NCI-H2227 treated with DMSO at 0.1 percent for 48 hours (cell line): ENCODE results near the gene POLE.
"Not testable (repeated sequence)": the region's sequence is repeated elsewhere in the genome, so short reads cannot be mapped to it uniquely, and the experiment has no call there.

Experiments
- DNase-seq: peaks from one replicate; lab custom pipeline; 2025; lab: John Stamatoyannopoulos, UW

Gene POLE

DNA sequence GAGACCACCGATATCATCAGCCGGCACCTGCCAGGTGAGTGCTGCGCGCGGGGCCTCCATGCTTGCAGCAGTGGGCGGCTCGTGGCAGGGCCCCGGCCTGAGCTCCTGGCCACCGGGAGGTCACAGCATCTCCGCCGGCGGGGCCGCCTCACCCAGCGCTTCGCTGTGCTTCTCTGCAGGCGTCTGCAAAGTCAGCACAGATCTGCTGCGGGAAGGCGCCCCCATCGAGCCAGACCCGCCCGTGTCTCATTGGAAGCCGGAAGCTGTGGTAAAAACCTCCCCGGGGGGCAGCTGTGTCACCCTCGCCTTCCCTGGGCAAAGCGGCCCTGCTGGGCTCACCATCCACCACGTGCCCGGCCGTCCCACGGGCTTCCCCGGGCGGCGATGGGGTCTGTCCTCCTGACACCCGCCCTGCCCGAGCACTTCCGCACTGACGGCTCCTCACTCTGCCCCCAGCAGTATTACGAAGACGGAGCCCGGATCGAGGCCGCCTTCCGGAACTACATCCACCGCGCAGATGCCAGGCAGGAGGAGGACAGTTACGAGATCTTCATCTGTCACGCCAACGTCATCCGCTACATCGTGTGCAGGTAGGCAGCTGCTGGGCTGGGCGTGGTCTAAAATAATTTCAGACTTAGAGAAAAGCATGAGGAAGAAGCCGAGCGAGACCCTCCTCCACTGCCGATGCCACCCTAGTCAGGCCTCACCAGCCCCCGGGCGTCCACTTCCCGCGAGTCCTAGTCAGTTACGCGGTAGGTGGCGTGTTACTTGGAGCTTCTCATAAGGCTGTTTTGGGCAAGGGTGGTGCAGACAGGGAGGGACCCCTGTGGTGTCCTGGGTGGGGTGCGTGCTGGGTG is 30.6 kb upstream of the POLE start:
- DNase-seq: no peak

DNA sequence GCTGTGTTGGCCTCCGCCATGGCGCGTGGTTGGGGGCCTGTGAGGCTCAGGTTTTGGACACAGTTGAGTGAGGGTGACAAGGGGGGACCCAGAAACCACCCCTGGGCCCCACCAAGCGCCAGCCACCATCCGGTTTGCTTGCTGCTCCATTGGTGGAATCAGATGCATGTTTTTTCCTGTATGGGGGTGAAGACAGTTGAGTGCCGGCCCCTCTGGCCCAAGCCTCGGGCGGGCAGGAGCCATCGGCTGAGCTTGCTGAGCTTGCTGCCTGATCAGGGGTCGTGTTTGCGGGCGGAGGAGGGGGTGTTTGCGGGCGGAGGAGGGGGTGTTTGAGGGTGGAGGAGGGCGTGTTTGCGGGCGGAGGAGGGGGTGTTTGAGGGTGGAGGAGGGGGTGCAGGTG is 29.9 kb upstream of the POLE start:
- no peak for DNase-seq

DNA sequence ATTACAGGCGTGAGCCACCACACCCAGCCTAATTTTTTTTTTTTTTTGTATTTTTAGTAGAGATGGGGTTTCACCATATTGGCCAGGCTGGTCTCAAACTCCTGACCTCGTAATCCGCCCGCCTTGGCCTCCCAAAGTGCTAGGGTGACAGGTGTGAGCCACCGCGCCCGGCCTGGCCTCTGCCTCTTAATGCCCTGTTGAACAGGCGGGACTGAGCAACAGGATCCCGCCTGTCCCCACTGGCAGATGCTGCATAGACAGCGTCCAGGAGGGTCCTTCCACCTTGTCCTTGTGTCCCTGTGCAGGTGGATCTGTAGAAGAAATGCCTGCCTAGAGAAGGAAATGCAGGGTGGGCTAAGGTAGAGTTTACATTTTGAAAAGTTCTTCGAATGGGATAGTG is 29.2 kb upstream of the POLE start:
- DNase-seq: no peak

DNA sequence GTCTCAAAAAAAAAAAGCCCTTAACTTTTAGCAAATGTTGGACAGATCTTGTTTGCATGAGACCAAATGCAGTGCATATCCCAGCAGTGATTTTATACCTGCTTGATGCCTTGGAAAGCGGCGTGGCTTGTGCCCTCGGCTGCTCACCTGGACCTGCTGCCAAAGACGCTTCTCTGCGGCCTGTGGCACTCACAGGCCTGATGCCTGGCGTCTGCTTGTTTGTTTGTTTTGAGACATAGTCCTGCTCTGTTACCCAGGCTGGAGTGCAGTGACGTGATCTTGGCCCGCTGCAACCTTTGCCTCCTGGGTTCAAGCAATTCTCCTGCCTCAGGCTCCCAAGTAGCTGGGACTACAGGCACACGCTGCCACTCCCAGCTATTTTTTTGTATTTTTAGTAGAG is 28.7 kb upstream of the POLE start:
- no peak for DNase-seq

DNA sequence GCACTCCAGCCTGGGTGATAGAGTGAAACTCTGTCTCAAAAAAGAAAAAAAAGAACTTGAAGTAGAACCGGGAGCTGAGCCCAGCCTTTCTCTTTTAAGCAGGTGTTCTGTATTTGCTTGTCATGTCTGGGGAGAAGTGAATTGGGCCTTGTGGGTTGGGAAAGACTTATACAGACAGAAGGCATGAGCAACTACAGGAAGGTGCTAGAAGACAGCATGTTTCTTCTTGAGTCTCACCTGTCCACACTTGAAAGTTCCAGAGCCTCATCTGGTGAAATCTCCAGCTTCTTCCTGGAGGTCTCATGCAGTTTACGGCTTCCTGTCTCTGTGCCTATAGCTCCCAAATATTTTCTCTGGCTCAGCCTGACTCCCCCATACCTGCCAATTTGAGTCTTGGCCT is 26.0 kb upstream of the POLE start:
- DNase-seq: no peak

DNA sequence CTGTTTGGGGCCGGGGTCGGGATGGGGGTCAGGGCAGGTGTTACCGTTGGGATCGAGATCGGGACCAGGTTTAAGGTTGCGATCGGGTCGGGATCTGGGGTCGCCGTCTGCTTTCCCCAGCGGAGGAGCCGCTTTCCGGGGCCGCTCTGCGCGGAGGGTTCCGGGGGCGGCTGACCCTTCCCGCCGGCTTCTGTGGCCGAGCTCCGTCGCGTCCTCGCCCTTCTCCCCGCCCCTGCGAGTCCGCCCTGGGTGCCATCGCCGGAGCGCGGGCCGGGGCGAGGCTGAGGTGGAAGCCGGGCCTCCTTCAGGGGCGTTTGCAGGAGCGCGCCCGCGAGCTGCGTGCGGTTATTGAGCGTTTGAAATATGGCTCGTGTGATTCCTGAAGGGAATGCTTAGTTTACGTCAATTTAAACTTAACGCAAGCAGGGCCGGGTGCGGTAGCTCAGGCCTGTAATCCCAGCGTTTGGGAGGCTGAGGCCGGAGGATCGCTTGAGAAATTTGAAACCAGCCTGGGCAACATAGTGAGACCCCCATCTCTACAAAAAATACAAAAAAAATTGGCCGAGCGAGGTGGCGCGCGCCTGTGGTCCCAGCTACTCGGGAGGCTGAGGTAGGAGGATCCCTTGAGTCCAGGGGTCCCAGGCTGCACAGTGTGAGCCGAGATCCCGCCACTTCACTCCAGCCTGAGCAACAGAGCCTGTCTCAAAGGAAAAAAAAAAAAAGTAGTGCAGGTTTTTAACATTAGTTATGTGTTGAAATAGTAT is 24.1 kb upstream of the POLE start:
- DNase-seq: no peak

DNA sequence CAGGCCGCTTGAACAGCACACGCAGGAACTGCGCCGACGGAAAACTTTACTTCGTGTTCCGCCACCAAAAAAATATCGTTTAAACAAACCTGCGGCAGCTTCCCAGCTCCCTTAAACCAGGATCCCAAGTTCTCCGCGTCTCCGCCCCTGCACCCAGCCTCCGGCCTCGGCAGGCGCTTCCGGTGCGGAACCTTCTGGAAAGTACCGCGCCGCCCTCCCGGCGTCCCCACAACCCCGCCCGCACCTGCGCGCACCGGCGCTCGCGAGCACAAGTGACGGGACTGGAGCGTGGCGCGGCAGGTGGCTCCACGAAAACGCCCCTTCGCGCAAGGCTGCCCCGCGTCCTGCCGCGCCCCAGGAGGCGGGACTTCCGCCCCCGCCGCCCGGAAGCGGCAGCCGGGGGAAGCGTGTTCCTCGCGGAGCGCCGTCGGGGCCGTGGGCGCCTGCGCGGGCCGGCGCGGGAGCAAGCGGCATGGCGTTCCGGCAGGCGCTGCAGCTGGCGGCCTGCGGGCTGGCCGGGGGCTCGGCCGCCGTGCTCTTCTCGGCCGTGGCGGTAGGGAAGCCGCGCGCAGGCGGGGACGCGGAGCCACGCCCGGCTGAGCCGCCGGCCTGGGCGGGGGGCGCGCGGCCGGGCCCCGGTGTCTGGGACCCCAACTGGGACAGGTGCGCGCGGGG is 23.4 kb upstream of the POLE start, which contains the start of gene PGAM5:
PGAM5 (plus strand) TSS at position 438 of the 675 bp plus-strand sequence; CDS start at position 473, 35 bp downstream.
- DNase-seq: peak; percentile 88

DNA sequence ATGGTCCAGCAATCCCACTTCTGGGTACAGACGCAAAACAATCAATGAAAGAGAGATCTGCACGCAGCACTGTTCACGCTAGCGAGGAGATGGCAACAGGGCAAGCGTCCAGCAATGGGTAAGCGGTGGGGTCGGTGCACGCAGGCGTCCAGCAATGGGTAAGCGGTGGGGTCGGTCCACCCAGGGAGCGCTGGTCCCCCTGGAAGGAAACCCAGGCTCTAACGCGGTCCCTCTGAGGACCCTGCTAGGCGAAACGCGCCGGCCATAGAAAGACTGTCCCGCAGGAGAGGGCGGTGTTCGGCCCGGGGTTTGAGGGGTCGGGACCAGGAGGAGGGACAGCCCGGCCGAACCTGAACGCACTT is 22.9 kb upstream of the POLE start:
- no peak for DNase-seq

DNA sequence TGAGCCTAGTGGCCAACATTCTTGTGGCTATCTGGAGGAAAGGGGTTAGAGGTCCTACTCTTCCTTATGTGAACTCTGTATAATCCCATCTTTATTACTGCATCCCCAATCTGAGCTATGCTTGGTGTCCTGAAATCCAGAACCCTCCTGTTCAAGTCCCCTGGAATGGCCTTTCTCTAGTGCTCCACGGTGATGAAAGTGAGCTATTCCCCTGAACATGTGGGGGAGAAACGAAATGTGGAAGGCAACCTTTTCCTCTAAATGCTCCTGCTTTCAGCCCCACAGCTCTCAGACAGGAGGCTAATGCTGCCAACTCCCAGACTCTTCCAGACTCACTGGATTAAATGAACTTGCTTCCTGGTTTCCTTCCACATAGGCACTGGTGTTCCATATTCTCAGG is 21.0 kb upstream of the POLE start:
- no peak for DNase-seq

DNA sequence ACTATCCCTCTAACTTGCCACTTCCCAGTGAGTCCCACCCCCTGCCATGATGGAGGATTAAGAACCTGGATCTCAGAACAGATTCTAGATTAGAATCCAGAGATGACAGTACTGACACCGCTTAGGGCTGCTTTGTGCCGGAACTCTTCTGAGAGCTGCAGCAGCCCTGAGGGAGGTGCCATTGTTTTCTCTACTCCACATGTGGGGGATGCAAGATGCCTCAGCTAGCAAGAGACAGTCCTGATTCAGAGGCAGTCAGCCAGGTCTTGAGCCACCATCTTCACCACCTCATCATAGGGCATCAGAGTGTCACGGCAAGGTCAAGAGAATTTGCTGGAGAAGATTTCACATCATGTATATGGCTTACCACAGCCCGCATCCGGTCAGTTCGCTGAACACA is 20.1 kb upstream of the POLE start:
- no peak for DNase-seq

DNA sequence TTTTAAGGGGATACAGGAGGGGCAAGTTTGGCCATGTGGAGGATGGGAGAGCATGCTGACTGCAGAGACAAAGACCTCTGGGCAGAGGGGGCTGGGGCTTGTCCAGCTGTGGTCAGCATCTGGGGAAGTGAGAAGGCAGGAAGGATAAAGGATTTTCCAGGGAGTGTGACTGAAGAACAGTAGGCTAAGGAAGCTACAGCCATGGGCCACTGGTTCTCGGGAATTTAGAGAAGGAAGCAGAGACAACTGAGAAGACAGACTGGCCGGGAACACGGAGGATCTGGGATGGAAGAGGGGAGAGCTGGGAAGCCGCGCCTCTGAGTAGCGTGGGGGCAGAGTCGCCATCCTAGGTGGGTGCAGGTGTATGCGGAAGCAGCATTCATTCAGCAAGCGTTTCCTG is 16.5 kb upstream of the POLE start:
- DNase-seq: no peak

DNA sequence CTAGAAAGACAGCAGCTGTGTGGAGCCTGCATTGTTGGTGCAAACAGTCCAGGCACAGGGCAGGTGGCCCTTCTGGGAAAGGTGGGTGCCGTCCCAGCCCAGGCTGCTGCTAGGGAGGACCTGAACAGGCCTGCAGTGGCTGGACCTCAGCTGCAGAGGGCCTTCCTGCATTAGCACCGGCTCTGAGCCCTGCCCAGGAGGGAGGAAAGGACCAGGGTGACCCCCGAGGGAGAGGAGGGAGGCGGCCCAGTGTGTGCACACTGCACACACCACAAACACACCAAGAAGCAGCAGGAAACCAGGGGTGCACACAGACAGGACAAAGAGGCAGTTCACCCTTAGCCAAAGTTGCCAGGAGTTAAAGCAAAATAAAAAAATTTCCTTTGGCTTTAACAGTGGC is 15.5 kb upstream of the POLE start:
- no peak for DNase-seq

DNA sequence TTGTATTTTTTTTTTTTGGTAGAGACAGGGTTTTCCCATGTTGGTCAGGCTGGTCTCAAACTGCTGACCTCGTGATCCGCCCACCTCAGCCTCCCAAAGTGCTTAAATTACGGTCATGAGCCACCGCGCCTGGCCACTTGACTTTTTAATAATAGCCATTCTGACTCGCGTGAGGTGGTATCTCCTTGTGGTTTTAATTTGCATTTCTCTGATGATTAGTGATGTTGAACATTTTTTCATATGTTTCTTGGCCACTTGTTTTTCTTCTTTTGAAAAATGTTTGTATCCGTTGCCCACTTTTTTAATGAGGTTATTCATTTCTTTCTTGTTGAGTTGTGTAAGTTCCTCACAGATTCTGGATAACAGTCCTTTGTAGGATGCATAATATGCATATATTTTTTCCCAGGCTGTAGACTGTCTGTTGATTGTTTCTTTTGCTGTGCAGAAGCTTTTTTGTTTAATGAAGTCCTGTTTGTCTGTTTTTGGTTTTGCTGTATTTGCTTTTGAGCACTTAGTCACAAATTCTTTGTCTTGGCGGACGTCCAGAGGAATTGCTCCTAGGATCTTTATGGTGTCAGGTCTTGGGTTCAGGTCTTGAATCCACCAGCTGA is 13.2 kb upstream of the POLE start:
- DNase-seq: no peak

DNA sequence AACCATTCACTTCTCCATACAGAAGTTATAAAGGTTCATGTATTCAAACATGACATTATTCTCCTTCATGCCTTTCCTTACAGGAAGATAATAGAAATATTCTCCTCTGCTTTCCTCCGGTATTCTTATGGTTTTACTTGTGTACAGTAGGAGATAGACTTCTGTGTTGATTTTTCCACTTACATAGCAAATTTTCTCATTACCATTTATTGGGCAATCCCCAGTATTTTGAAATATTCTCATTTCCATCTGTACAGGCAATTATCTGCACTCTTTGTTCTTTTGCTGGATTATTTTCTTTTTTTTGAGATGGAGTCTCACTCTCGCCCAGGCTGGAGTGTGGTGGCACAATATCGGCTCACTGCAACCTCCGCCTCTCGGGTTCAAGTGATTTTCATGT is 11.2 kb upstream of the POLE start:
- DNase-seq: no peak

DNA sequence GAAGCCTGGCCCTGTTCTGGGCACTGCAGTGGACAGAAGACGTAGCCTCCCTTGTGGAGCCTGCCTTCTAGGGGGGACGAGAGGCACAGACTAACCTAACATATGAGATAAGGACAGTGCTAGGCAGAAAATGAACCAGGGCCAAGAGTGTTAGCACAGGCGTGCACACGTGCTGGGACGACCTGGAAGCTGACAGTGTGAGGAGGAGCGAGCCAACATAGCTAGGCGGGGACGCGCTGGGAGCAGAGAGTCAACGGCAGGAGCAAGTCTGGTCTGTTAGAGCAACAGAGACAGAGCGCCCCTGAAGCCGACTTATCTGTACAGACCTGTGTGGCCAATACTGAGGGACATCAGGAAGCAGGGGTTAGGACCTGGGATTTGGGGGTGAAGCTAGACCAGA is 8.3 kb upstream of the POLE start:
- DNase-seq: no peak

DNA sequence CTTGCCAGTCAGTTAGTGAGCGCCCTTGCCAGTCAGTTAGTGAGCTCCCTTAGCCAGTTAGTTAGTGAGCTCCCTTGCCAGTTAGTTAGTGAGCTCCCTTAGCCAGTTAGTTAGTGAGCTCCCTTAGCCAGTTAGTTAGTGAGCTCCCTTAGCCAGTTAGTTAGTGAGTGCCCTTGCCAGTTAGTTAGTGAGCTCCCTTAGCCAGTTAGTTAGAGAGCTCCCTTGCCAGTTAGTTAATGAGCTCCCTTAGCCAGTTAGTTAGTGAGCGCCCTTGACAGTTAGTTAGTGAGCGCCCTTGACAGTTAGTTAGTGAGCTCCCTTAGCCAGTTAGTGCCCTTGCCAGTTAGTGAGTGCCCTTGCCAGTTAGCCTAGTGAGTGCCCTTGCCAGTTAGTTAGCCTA is 7.7 kb upstream of the POLE start:
- not testable (repeated sequence) for DNase-seq

DNA sequence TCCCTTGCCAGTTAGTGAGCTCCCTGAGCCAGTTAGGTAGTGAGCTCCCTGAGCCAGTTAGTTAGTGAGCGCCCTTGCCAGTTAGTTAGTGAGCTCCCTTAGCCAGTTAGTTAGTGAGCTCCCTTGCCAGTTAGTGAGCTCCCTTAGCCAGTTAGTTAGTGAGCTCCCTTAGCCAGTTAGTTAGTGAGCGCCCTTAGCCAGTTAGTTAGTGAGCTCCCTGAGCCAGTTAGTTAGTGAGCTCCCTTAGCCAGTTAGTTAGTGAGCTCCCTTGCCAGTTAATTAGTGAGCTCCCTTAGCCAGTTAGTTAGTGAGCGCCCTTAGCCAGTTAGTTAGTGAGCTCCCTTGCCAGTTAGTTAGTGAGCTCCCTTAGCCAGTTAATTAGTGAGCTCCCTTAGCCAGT is 4.9 kb upstream of the POLE start:
- DNase-seq: not testable (repeated sequence)

DNA sequence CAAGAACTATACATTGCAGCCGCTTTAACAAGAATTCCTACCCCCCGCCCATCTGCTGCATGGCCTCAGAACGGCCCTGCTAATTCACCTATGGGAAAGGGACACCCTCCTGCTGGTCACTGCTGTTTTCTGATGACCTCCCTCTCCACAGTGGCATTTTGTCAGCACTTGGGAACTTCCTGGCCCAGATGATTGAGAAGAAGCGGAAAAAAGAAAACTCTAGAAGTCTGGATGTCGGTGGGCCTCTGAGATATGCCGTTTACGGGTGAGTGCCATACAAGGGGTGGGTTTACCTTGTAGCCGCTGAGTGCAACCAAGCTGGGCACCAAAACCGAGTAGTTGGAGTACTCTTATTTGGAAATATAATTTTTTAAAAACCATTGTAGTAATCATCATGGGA is 3.0 kb upstream of the POLE start:
- DNase-seq: no peak

DNA sequence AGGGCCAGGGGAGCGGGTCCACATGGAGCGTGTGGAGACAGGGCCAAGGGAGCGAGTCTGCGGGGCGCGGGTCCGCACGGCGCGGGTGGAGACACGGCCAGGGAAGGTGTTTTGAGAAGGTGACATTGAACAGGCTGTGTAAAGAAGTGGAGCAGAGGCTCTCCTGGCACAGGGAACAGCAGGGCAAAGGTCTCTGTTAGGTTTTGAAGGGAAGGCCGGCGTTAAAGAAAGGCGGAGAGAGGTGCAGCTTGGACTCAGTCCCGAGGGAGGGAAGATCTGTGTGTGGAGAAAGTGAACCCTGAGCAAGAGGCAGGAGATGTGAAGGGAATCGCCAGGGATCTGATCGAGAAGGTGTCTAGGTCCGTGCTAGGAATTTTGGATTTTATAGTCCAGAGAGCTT is 2.1 kb upstream of the POLE start:
- DNase-seq: no peak

DNA sequence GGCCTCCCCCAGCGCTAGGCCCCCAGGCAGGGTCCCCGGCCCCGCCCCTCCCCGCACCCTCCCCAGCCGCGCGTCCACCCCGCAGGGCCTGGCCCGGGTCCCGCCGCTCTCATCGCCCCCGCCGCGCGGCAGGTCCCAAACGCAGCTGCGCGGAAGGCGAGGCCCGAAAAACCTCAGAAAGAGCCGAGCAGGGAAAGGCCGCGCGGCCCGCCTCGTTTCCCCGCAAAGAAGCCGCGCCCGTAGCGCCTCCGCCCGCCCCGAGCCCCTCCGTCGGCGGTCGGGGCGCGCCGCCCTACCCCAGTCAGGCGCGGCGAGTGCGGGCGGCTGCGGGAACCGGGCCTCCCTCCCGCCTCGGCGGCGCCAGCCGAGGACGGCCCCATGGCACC is 324 bp downstream of the POLE start:
- DNase-seq: no peak

DNA sequence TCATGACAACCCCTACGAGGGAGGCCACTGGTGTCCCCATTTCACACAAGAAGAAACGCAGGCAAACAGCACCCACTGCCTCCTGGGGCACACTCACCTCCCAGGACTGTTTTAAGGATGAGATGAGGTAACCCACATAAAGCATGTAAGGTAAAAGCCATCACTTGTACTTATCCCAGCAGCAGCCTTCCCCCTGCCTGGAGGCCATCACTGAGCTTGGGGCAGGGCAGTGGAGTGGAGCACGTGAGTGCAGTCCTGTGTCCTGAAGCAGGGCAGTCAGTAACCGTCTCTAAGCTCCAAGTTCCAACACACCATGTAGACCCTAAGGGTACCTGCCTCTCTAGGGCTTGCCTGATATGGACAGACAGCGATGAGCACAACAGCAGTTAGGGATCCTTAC is 1.7 kb downstream of the POLE start:
- DNase-seq: no peak

DNA sequence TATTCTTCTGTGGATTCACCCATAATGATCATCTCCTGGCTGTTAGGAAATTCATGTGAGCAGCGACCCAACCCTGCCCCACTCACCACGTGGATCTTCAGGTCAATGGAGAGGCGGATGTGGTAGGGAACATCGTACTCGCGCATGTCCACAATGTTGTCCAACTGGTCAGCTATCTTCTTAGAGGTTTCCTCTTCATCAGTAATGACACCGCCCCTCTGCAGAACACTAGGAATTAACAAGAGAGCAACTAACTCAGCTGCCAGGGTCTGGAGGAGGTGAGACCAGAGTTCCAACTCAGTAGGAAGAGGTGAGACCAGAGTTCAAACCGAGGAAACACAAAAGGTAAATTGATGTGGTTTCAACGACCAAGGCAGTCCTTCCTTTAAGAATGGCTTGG is 9.7 kb downstream of the POLE start:
- DNase-seq: no peak
